Thymus (tissue), 11 donors: ENCODE measurements around the gene MEIS1. TPM values are rescaled to one million over a fixed set of nuclear protein-coding genes. Genes with fewer than 3 reads are reported as not detected.

Experiments
- DNase-seq, 9 donors: peaks; one replicate each; pipeline ENCODE4 v3.0.0-alpha.2; 2013; ENCODE audit warnings: low spot score in 9 of 9, low read depth in 6 of 9, missing footprints in 1 of 9
- H3K27ac ChIP-seq, 2 donors: one replicate each; pipeline ENCODE4 v1.5.1; 2013; ENCODE audit warnings: control low read depth in 1 of 2, low read depth in 1 of 2, low read length in 1 of 2, mild to moderate bottlenecking in 1 of 2, moderate library complexity in 1 of 2
- H3K27me3 ChIP-seq, 2 donors: one replicate each; pipeline ENCODE4 v1.5.1; 2013; ENCODE audit warnings: low read length in 1 of 2; ENCODE audit not compliant: control insufficient read depth in 2 of 2, insufficient read depth in 1 of 2
- H3K36me3 ChIP-seq, 2 donors: one replicate each; pipeline ENCODE4 v1.5.1; 2013; ENCODE audit warnings: low read length in 1 of 2, mild to moderate bottlenecking in 1 of 2, moderate library complexity in 1 of 2; ENCODE audit not compliant: control insufficient read depth in 2 of 2, insufficient read depth in 2 of 2
- H3K4me1 ChIP-seq, 2 donors: one replicate each; pipeline ENCODE4 v1.5.1; 2013; ENCODE audit warnings: low read length in 2 of 2; ENCODE audit not compliant: control insufficient read depth in 2 of 2, insufficient read depth in 2 of 2
- H3K4me3 ChIP-seq, 2 donors: one replicate each; pipeline ENCODE4 v1.5.1; 2013; ENCODE audit warnings: low read length in 2 of 2, control low read depth in 1 of 2, mild to moderate bottlenecking in 1 of 2
- H3K9me3 ChIP-seq, 2 donors: one replicate each; pipeline ENCODE4 v1.5.1; 2013; ENCODE audit warnings: low read length in 1 of 2, mild to moderate bottlenecking in 1 of 2; ENCODE audit not compliant: control insufficient read depth in 2 of 2, insufficient read depth in 1 of 2
- WGBS: extraction: QIAGEN DNeasy Blood & Tissue Kit; methylation state at CpG from one replicate; pipeline ENCODE4 v1.1.7; 2013; 5-methylcytosine and 5-hydroxymethylcytosine counted together
- polyA plus RNA-seq: library from polyadenylated mRNA; stranded (reverse); fragments of 200-250 nt; gene quantifications from one replicate; pipeline ENCODE4 v1.2.3, GENCODE V29; 2013
- total RNA-seq: library from RNA; stranded (reverse); fragments of 120-200 nt; gene quantifications from one replicate; pipeline ENCODE4 v1.2.4, GENCODE V29; 2013
- donor health status: healthy.

MEIS1 gene
- total and polyA plus RNA-seq, 2 donors: 9.8 to 15.5 TPM

GRCh38 chr2:66544258-66544657 is 109.3 kb downstream of the MEIS1 start:
- no peak for DNase-seq
- WGBS: 95% methylated on average over 2 of the region's 2 CpGs
- Histone ChIP-seq H3K36me3 (no peaks in the 10 kb centered on the region), H3K4me3 (no peak overlapping the region), H3K27me3 (no peaks in the 10 kb centered on the region), H3K9me3 (no peaks in the 10 kb centered on the region), H3K4me1 (no peaks in the 10 kb centered on the region), H3K27ac (no peak overlapping the region)

GRCh38 chr2:66545258-66545657 is 110.3 kb downstream of the MEIS1 start:
- Histone ChIP-seq H3K9me3 (no peaks in the 10 kb centered on the region), H3K27me3 (no peaks in the 10 kb centered on the region), H3K27ac (no peak overlapping the region), H3K36me3 (no peaks in the 10 kb centered on the region), H3K4me1 (no peaks in the 10 kb centered on the region), H3K4me3 (no peak overlapping the region)
- DNase-seq: no peak

GRCh38 chr2:66547118-66547517 is 112.2 kb downstream of the MEIS1 start:
- H3K4me3 ChIP-seq: no peak overlapping the region
- 86% methylated on average over 2 of the region's 2 CpGs for WGBS
- no peaks in the 10 kb centered on the region for H3K4me1 ChIP-seq
- H3K27me3 ChIP-seq: no peaks in the 10 kb centered on the region
- H3K36me3 ChIP-seq: no peaks in the 10 kb centered on the region
- H3K27ac ChIP-seq: no peak overlapping the region
- no peak for DNase-seq
- no peaks in the 10 kb centered on the region for H3K9me3 ChIP-seq

GRCh38 chr2:66547887-66548286 is 113.0 kb downstream of the MEIS1 start:
- 97% methylated on average over 2 of the region's 2 CpGs for WGBS
- H3K4me1 ChIP-seq: no peaks in the 10 kb centered on the region
- H3K27ac ChIP-seq: no peak overlapping the region

GRCh38 chr2:66548422-66548821 is 113.5 kb downstream of the MEIS1 start:
- Histone ChIP-seq H3K9me3 (no peaks in the 10 kb centered on the region), H3K4me1 (no peaks in the 10 kb centered on the region), H3K4me3 (no peak overlapping the region), H3K36me3 (no peaks in the 10 kb centered on the region), H3K27ac (no peak overlapping the region), H3K27me3 (no peaks in the 10 kb centered on the region)
- no peak for DNase-seq
- 89% methylated on average over 3 of the region's 3 CpGs for WGBS

More at GRCh38 chr2:66547887-66548286, 113.0 kb downstream of the MEIS1 start:
- no peak for DNase-seq
- Histone ChIP-seq H3K9me3 (no peaks in the 10 kb centered on the region), H3K4me3 (no peak overlapping the region), H3K36me3 (no peaks in the 10 kb centered on the region), H3K27me3 (no peaks in the 10 kb centered on the region)

GRCh38 chr2:66550826-66551225 is 115.9 kb downstream of the MEIS1 start:
- H3K27me3 ChIP-seq: no peaks in the 10 kb centered on the region
- H3K4me1 ChIP-seq: peaks cover 0 to 6% of the 10 kb centered on the region in 2 donors
- no peaks in the 10 kb centered on the region for H3K9me3 ChIP-seq
- no peak overlapping the region for H3K27ac ChIP-seq
- H3K4me3 ChIP-seq: no peak overlapping the region
- no peaks in the 10 kb centered on the region for H3K36me3 ChIP-seq
- DNase-seq: no peak
- 93% methylated on average over 1 of the region's 1 CpG for WGBS

GRCh38 chr2:66553370-66553769 is 118.4 kb downstream of the MEIS1 start:
- no peak overlapping the region for H3K27ac ChIP-seq
- H3K36me3 ChIP-seq: no peaks in the 10 kb centered on the region
- no peak overlapping the region for H3K4me3 ChIP-seq
- no peaks in the 10 kb centered on the region for H3K9me3 ChIP-seq
- H3K4me1 ChIP-seq: peaks cover 0 to 6% of the 10 kb centered on the region in 2 donors
- WGBS: 91% methylated on average over 4 of the region's 4 CpGs
- no peaks in the 10 kb centered on the region for H3K27me3 ChIP-seq
- peak in 1 of 9 donors; percentile 8 for DNase-seq

- no peak for DNase-seq
These were observed 120.2 kb downstream of the MEIS1 start for GRCh38 chr2:66555091-66555490.

GRCh38 chr2:66555501-66556324 is 120.8 kb downstream of the MEIS1 start:
- peaks cover 0 to 6% of the 10 kb centered on the region in 2 donors for H3K4me1 ChIP-seq

More at GRCh38 chr2:66555091-66555490, 120.2 kb downstream of the MEIS1 start:
- Histone ChIP-seq H3K4me1 (peaks cover 0 to 6% of the 10 kb centered on the region in 2 donors), H3K27ac (peak overlapping the region in 1 of 2 donors; percentile 49), H3K36me3 (no peaks in the 10 kb centered on the region), H3K9me3 (no peaks in the 10 kb centered on the region), H3K27me3 (no peaks in the 10 kb centered on the region), H3K4me3 (no peak overlapping the region)
- 34% methylated on average over 4 of the region's 4 CpGs for WGBS

More at GRCh38 chr2:66555501-66556324, 120.8 kb downstream of the MEIS1 start:
- H3K27me3 ChIP-seq: no peaks in the 10 kb centered on the region
- no peaks in the 10 kb centered on the region for H3K36me3 ChIP-seq
- WGBS: 18% methylated on average over 14 of the region's 14 CpGs
- peak overlapping the region in 1 of 2 donors; percentile 2 for H3K4me3 ChIP-seq
- peak in 1 of 9 donors; percentile 34 for DNase-seq
- H3K27ac ChIP-seq: peak overlapping the region in 1 of 2 donors; percentile 49
- H3K9me3 ChIP-seq: no peaks in the 10 kb centered on the region
